Measurements from ENCODE around the gene DPP9.
A peak's percentile ranks its signal among the peaks of the same experiment; 100 is the strongest.

DPP9 gene

GRCh38 chr19:4657262-4657661, 66.4 kb downstream of the DPP9 start:
- FAIRE-seq (no peak), DNase-seq (ENCODE audit: insufficient read length, low spot score) (no peak)
- TF ChIP-seq POLR2AphosphoS5 (IDR thresholded peaks at IDR 0.05; ENCODE audit: low read depth, low read length), result no peak
- TF ChIP-seq PAX5 (IDR thresholded peaks at IDR 0.05; ENCODE audit: insufficient read depth, low read length, severe bottlenecking), result no peak
- TF ChIP-seq POU2F2 (IDR thresholded peaks at IDR 0.05; ENCODE audit: low read depth, low read length), result no peak
- no peak for TF ChIP-seq TAF1 (IDR thresholded peaks at IDR 0.05; ENCODE audit: low read depth, low read length)
- no peak for TF ChIP-seq POLR2A (IDR thresholded peaks at IDR 0.05; ENCODE audit: low read depth, low read length)

- TF ChIP-seq POLR2AphosphoS5 (IDR thresholded peaks at IDR 0.05; ENCODE audit: low read depth, low read length), result 0 out of 2 replicates have a peak, but pooled peaks have one; percentile 21
- TF ChIP-seq POU2F2 (IDR thresholded peaks at IDR 0.05; ENCODE audit: low read depth, low read length), result no peak
- no peak for FAIRE-seq
- DNase-seq (ENCODE audit: insufficient read length, low spot score), result no peak
These were observed 67.5 kb downstream of the DPP9 start for GRCh38 chr19:4656102-4656501.

- FAIRE-seq, result peak; percentile 81
These were observed 68.9 kb downstream of the DPP9 start for GRCh38 chr19:4654437-4655361.

GRCh38 chr19:4653793-4654436, 69.7 kb downstream of the DPP9 start:
- FAIRE-seq (no peak), DNase-seq (ENCODE audit: insufficient read length, low spot score) (no peak)
- no peak for TF ChIP-seq TAF1 (IDR thresholded peaks at IDR 0.05; ENCODE audit: low read depth, low read length)
- TF ChIP-seq POLR2A (IDR thresholded peaks at IDR 0.05; ENCODE audit: low read depth, low read length), result peak; percentile 38; the same call in 1 of the 2 replicates

More at GRCh38 chr19:4654437-4655361, 68.9 kb downstream of the DPP9 start:
- DNase-seq (ENCODE audit: insufficient read length, low spot score), result no peak
- no peak for TF ChIP-seq SPI1 (IDR thresholded peaks at IDR 0.05; ENCODE audit: low read depth, low read length)
- no peak for TF ChIP-seq POLR2AphosphoS5 (IDR thresholded peaks at IDR 0.05; ENCODE audit: low read depth, low read length)
- no peak; the same call in 1 of the 2 replicates for TF ChIP-seq POLR2A (IDR thresholded peaks at IDR 0.05; ENCODE audit: low read depth, low read length)

- DNase-seq (ENCODE audit: insufficient read length, low spot score) (no peak), FAIRE-seq (no peak)
- TF ChIP-seq POU2F2 (IDR thresholded peaks at IDR 0.05; ENCODE audit: low read depth, low read length) (no peak), POLR2A (IDR thresholded peaks at IDR 0.05; ENCODE audit: low read depth, low read length) (no peak), TAF1 (IDR thresholded peaks at IDR 0.05; ENCODE audit: low read depth, low read length) (no peak), POLR2AphosphoS5 (IDR thresholded peaks at IDR 0.05; ENCODE audit: low read depth, low read length) (no peak), SPI1 (IDR thresholded peaks at IDR 0.05; ENCODE audit: low read depth, low read length) (no peak), PAX5 (IDR thresholded peaks at IDR 0.05; ENCODE audit: insufficient read depth, low read length, severe bottlenecking) (no peak)
These were observed 71.6 kb downstream of the DPP9 start for GRCh38 chr19:4652075-4652474.

- FAIRE-seq, result no peak
- no peak for DNase-seq (ENCODE audit: insufficient read length, low spot score)
- TF ChIP-seq TAF1 (IDR thresholded peaks at IDR 0.05; ENCODE audit: low read depth, low read length), result no peak
- no peak for TF ChIP-seq SPI1 (IDR thresholded peaks at IDR 0.05; ENCODE audit: low read depth, low read length)
- no peak for TF ChIP-seq POLR2AphosphoS5 (IDR thresholded peaks at IDR 0.05; ENCODE audit: low read depth, low read length)
- no peak for TF ChIP-seq POU2F2 (IDR thresholded peaks at IDR 0.05; ENCODE audit: low read depth, low read length)
- TF ChIP-seq PAX5 (IDR thresholded peaks at IDR 0.05; ENCODE audit: insufficient read depth, low read length, severe bottlenecking), result no peak
- no peak for TF ChIP-seq POLR2A (IDR thresholded peaks at IDR 0.05; ENCODE audit: low read depth, low read length)
These were observed 73.5 kb downstream of the DPP9 start for GRCh38 chr19:4650159-4650558.

- no peak for TF ChIP-seq POU2F2 (IDR thresholded peaks at IDR 0.05; ENCODE audit: low read depth, low read length)
- no peak for TF ChIP-seq TAF1 (IDR thresholded peaks at IDR 0.05; ENCODE audit: low read depth, low read length)
- no peak for TF ChIP-seq SPI1 (IDR thresholded peaks at IDR 0.05; ENCODE audit: low read depth, low read length)
- TF ChIP-seq POLR2AphosphoS5 (IDR thresholded peaks at IDR 0.05; ENCODE audit: low read depth, low read length), result no peak
- no peak for TF ChIP-seq POLR2A (IDR thresholded peaks at IDR 0.05; ENCODE audit: low read depth, low read length)
- no peak for TF ChIP-seq PAX5 (IDR thresholded peaks at IDR 0.05; ENCODE audit: insufficient read depth, low read length, severe bottlenecking)
- FAIRE-seq (no peak), DNase-seq (ENCODE audit: insufficient read length, low spot score) (no peak)
These were observed 74.1 kb downstream of the DPP9 start for GRCh38 chr19:4649392-4650047.

GRCh38 chr19:4647676-4648644, 75.7 kb downstream of the DPP9 start:
- FAIRE-seq (peak; percentile 5), DNase-seq (ENCODE audit: insufficient read length, low spot score) (no peak)
- TF ChIP-seq POLR2A (IDR thresholded peaks at IDR 0.05; ENCODE audit: low read depth, low read length) (no peak), TAF1 (IDR thresholded peaks at IDR 0.05; ENCODE audit: low read depth, low read length) (no peak), SPI1 (IDR thresholded peaks at IDR 0.05; ENCODE audit: low read depth, low read length) (no peak), POU2F2 (IDR thresholded peaks at IDR 0.05; ENCODE audit: low read depth, low read length) (no peak), PAX5 (IDR thresholded peaks at IDR 0.05; ENCODE audit: insufficient read depth, low read length, severe bottlenecking) (no peak), POLR2AphosphoS5 (IDR thresholded peaks at IDR 0.05; ENCODE audit: low read depth, low read length) (no peak)

- FAIRE-seq (no peak), DNase-seq (ENCODE audit: insufficient read length, low spot score) (no peak)
- TF ChIP-seq POLR2A (IDR thresholded peaks at IDR 0.05; ENCODE audit: low read depth, low read length) (no peak), POLR2AphosphoS5 (IDR thresholded peaks at IDR 0.05; ENCODE audit: low read depth, low read length) (no peak)
These were observed 77.9 kb downstream of the DPP9 start for GRCh38 chr19:4645718-4646117.

All from GM12891 (cell line).